ENCODE measurements around the gene LRCOL1.
A peak's percentile ranks its signal among the peaks of the same experiment; 100 is the strongest.

Gene LRCOL1

GRCh38 chr12:132566516-132567131, 43.8 kb downstream of the LRCOL1 start:
- H3K4me3 ChIP-seq (replicated peaks in 1 of 2; ENCODE audit: low read depth in 2 of 2, low read length in 2 of 2): no peak overlapping the region
- DNase-seq (ENCODE audit: low read depth in 2 of 2): no peak
- no peak for TF ChIP-seq CTCF (IDR thresholded peaks at IDR 0.05; ENCODE audit: low read depth, low read length)

GRCh38 chr12:132565365-132565764, 45.0 kb downstream of the LRCOL1 start:
- H3K4me3 ChIP-seq (replicated peaks in 1 of 2; ENCODE audit: low read depth in 2 of 2, low read length in 2 of 2): no peak overlapping the region
- no peak for TF ChIP-seq CTCF (IDR thresholded peaks at IDR 0.05; ENCODE audit: low read depth, low read length)
- DNase-seq (ENCODE audit: low read depth in 2 of 2): no peak

GRCh38 chr12:132563911-132564310, 46.5 kb downstream of the LRCOL1 start:
- DNase-seq (ENCODE audit: low read depth in 2 of 2): no peak
- no peak overlapping the region for H3K4me3 ChIP-seq (replicated peaks in 1 of 2; ENCODE audit: low read depth in 2 of 2, low read length in 2 of 2)
- no peak for TF ChIP-seq CTCF (IDR thresholded peaks at IDR 0.05; ENCODE audit: low read depth, low read length)

- TF ChIP-seq CTCF (IDR thresholded peaks at IDR 0.05; ENCODE audit: low read depth, low read length): no peak
- no peak overlapping the region for H3K4me3 ChIP-seq (replicated peaks in 1 of 2; ENCODE audit: low read depth in 2 of 2, low read length in 2 of 2)
- no peak for DNase-seq (ENCODE audit: low read depth in 2 of 2)
Measured at GRCh38 chr12:132562489-132563021, 47.8 kb downstream of the LRCOL1 start.

- peak; percentile 38 for TF ChIP-seq CTCF (IDR thresholded peaks at IDR 0.05; ENCODE audit: low read depth, low read length)
- H3K4me3 ChIP-seq (replicated peaks in 1 of 2; ENCODE audit: low read depth in 2 of 2, low read length in 2 of 2): no peak overlapping the region
- DNase-seq (ENCODE audit: low read depth in 2 of 2): no peak
Measured at GRCh38 chr12:132561427-132562156, 48.8 kb downstream of the LRCOL1 start.

- peak; percentile 55 to 61 for DNase-seq (ENCODE audit: low read depth in 2 of 2)
- peak; percentile 60 for TF ChIP-seq CTCF (IDR thresholded peaks at IDR 0.05; ENCODE audit: low read depth, low read length)
- H3K4me3 ChIP-seq (replicated peaks in 1 of 2; ENCODE audit: low read depth in 2 of 2, low read length in 2 of 2): peak overlapping the region; percentile 36 to 57
Measured at GRCh38 chr12:132560614-132561426, 49.6 kb downstream of the LRCOL1 start.

Measured in cardiac fibroblast (primary cell).